ENCODE measurements around the gene PDE2A. TPM values are rescaled to one million over a fixed set of nuclear protein-coding genes. Genes with fewer than 3 reads are reported as not detected.

PDE2A gene
- total and polyA plus RNA-seq, 9 donors, result 8.3 to 44.0 (median 12.8) TPM

- Histone ChIP-seq H3K36me3 (no peaks in the 10 kb centered on the region), H3K9me3 (no peaks in the 10 kb centered on the region), H3K4me3 (no peak overlapping the region), H3K27ac (no peak overlapping the region), H3K4me1 (ENCODE audit: insufficient read depth) (no peaks in the 10 kb centered on the region), H3K27me3 (no peaks in the 10 kb centered on the region)
- TF ChIP-seq EP300 (IDR thresholded peaks at IDR 0.05) (no peak), CTCF (IDR thresholded peaks at IDR 0.05) (no peak), POLR2A (IDR thresholded peaks at IDR 0.05) (no peak)
- intact Hi-C loops (cut with DNase I), result no loop called here
- no peak for DNase-seq
- WGBS, 3 donors, result 76 to 78% (median 77%) methylated on average over 3 of the region's 3 CpGs
Measured at GRCh38 chr11:72528121-72528520, 146.1 kb downstream of the PDE2A start.

MicroRNAs encoded within 50 kb of the gene (microRNA counts, 767-probe panel; counts per million panel counts)
- 4,383 counts per million, percentile 92 among the panel's probes with 10 or more counts for microRNA hsa-miR-139-3p
- 4,316 counts per million, percentile 91 among the panel's probes with 10 or more counts for microRNA hsa-miR-139-5p

Small RNAs within 50 kb of the gene (microRNA-seq; reads per million reads assigned to microRNA genes)
- gene MIR139, result 661 to 2,337 (median 670) reads per million in 3 donors

Small RNAs within 50 kb of the gene (small RNA-seq; reads per million reads assigned to genes)
- gene MIR139, result 1.2 reads per million, percentile 61 among the genes with 10 or more reads in this experiment
- not detected for gene RNU7-105P

Other genes with a start within 250 kb of the PDE2A start
- gene CLPB, start 239.9 kb downstream of the PDE2A start, total RNA-seq, result 10 to 100 TPM; 10.0 to 25.1 (median 14.8) TPM
- 10 to 100 TPM in 1 of 2 donors, 1 to 10 TPM in 1; 3.4 to 11.9 TPM for gene CLPB, start 239.9 kb downstream of the PDE2A start, polyA plus RNA-seq
- gene ARAP1, start 78.0 kb upstream of the PDE2A start, total RNA-seq, result 100 to 1,000 TPM in 1 of 7 donors, 10 to 100 TPM in 6; 62.1 to 162 (median 81.9) TPM
- 10 to 100 TPM; 39.0 to 75.5 TPM for gene ARAP1, start 78.0 kb upstream of the PDE2A start, polyA plus RNA-seq
- gene STARD10, start 119.6 kb upstream of the PDE2A start, total RNA-seq, result 10 to 100 TPM; 38.7 to 56.1 (median 46.3) TPM
- gene STARD10, start 119.6 kb upstream of the PDE2A start, polyA plus RNA-seq, result 10 to 100 TPM; 36.8 to 41.0 TPM
- gene ATG16L2, start 140.0 kb upstream of the PDE2A start, total RNA-seq, result 10 to 100 TPM; 25.2 to 42.3 (median 32.5) TPM
- 10 to 100 TPM; 21.8 to 29.2 TPM for gene ATG16L2, start 140.0 kb upstream of the PDE2A start, polyA plus RNA-seq